ENCODE measurements around the gene VPS13C.
"Not testable (repeated sequence)": the region's sequence is repeated elsewhere in the genome, so short reads cannot be mapped to it uniquely, and the experiment has no call there.

VPS13C gene

DNA sequence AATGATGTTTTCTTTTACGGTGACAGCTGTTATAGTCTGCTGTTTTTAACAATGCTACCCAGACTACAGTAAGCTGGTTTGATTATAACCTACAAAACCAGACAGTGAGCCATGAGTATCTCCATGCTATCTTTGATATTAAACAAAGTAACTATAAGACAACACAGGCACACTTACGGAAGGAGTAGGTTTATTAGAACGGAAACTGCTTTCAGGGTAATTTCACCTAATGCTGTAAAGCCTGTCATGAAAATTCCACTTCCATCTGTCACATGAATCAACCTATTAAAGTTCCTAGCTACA is 33.0 kb downstream of the VPS13C start:
- no peak for DNase-seq

DNA sequence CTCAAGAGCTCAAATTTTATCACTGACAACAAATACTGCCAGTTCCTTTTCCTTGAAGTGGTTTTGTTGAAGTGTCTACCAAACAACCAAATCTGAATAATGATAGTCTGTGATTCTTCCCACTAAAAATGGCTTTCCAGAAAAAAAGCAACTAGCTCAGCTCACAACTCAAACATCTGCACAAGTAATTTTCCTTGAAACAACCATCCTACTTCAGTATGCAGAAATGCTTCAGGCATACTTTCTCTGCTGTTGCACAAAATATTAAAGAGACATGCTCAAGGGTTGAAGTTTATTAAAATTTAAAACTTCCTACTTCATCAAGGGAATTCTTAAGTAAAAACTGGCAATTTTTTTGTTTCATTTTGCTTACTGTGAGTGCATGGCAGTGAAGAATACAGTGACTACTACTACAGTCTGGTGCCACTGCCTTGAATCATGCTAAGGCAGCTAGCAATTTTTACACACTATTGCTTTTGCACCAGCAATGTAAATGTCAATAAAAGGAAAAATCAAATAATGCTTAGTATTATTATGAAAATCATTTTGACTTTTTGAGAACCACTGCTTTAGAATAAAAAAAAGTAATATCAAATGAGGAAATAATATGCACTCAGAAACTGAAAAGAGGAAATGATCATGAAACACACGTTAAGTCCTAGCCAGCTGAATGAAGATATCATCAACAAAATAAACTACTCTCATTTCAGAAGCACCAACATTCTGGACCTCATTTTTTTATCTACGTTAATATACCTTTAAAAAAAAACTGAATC is 33.6 kb downstream of the VPS13C start:
- DNase-seq: peak; percentile 49

DNA sequence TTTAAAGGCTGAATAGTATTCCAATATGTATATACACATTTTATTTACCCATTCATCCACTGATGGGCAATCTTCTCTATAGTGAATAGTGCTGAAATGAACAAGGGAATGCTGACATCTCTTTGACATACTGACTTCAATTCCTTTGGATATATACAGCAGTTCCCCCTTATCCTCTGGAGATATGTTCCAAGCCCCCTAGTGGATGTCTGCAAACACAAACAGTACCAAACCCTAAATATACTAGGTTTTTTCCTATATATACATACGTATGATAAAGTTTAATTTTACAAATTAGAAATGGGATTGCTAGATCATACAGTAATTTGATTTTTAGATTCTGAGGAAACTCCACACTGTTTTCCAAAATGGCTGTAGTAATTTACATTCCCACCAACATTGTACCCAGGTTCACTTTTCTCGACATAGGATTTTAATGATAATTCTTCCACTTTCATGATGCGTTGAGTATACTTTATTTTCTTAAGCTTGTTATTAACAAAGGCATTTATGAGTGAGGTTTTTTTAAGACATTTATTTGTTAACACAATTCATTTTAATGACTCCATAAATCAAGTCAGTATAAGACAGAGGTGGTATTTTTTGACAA is 38.2 kb downstream of the VPS13C start:
- DNase-seq: peak; percentile 29

GRCh38 chr15:62020576-62021160 is 39.6 kb downstream of the VPS13C start:
- DNase-seq: no peak

- DNase-seq: not testable (repeated sequence)
Observed at GRCh38 chr15:62005354-62005753, 54.9 kb downstream of the VPS13C start.

DNA sequence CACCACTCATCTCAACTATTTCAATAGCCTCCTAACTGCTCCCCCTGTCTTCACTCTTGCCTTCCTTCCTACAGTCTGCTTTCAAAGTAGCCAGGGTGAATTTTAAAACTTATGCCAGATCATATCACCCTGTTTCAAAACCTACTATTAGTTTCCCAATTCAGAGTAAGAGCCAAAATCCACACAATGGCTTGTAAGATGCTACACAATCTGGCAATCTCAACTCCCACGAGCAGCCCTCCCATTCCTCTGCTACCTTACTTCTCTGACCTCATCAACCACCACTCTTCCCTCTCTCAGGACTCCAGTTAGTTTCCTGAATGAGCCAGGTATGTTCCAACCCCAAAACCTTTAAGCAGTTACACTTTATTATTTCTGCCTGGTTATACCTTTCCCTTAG is 62.5 kb downstream of the VPS13C start:
- DNase-seq: no peak

- no peak for DNase-seq
Observed at GRCh38 chr15:61996056-61996635, 64.1 kb downstream of the VPS13C start.

GRCh38 chr15:61994216-61994615 is 66.0 kb downstream of the VPS13C start:
- no peak for DNase-seq

- DNase-seq: no peak
Observed at GRCh38 chr15:61992518-61992917, 67.7 kb downstream of the VPS13C start.

DNA sequence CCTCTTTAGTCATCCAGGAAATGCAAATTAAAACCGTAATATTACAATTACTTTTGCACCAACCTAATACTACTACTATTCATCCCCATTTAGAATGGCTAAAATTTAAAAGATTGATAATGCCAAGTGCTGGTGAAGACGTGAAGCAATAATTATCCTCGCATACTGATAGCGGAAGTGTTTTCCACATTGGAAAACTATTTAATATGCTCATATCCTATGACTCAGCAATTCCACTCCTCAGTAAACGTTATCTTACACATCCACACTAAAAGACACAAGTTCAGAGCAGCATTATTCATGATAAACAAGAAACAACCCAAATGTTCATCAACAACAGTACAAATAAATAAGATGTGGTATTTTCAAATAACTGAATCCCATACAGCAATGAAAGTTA is 70.6 kb downstream of the VPS13C start:
- DNase-seq: no peak

DNA sequence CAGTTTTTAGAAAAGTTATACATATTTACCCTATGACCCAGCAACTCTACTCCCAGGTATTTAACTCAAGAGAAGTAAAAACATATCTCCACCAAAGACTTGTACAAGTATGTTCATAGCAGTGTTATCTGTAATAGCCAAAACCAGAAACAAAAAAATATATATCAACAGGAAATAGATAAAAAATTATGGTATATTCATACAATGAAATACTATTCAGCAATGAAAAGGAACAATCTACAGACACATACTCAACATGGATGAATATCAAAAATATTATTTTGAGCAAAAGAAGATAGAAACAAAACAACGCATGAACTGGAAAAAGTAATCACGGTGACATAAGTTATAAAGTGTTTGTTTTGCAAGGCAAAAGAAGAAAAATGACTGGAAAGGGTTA is 72.4 kb downstream of the VPS13C start:
- DNase-seq: no peak

DNA sequence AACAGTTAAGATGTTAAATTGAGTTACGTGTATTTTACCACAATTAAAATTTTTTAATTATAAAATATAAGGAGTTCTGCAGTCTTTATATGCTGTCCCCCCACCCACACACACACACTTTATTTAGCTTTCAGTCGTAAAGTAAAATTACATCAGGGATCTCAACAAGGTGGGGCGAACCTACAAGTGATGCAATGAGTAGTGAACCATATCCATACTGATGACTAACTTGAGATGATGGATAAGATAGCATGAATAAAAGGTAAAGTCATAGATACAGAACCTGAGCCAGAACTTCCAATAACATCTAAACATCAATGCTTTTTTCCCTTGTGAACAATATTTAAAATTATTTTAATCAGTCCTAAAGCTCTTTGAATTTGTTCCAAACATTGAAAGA is 77.2 kb downstream of the VPS13C start:
- DNase-seq: no peak

DNA sequence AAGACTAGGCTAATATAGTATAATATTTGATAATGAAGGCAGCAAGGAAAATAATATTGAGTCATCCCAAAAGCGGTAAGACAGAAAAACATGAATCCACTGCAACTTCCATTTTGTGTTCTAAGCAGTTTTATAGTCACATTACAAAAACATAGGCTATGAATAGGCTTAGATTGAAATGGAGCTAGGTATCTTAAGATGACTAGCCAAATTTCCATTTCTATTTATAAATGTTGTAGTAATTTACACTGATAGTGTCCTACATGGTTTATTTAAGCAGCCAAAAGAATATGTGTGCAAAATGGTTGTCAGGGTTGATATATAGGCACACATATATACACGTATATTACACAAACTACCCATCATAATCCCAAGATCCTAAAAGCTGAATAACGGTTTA is 82.0 kb downstream of the VPS13C start:
- no peak for DNase-seq

- DNase-seq: no peak
Observed at GRCh38 chr15:61974759-61975158, 85.5 kb downstream of the VPS13C start.

- DNase-seq: no peak
Observed at GRCh38 chr15:61974118-61974517, 86.1 kb downstream of the VPS13C start.

GRCh38 chr15:61951949-61952348 is 108.3 kb downstream of the VPS13C start:
- DNase-seq: no peak

DNA sequence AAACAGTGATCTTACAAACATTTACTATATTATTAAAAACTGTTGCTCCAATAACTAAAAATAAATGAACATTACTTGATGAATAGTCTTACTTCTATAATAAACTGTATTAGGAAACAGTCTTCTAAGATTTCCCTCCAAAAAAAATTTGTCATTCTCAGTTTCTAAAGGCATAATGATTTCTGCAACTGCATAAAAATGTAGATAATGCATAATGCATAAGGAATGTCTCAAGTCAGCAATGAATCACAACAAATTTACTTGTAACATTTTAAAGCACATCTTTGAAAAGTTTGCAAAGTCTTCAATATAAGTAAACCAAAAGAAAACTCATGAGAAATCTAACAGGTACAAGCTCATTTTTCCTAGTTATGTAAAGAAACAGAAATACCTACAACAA is 113.5 kb downstream of the VPS13C start:
- DNase-seq: no peak

GRCh38 chr15:61943992-61944391 is 116.3 kb downstream of the VPS13C start:
- DNase-seq: no peak

DNA sequence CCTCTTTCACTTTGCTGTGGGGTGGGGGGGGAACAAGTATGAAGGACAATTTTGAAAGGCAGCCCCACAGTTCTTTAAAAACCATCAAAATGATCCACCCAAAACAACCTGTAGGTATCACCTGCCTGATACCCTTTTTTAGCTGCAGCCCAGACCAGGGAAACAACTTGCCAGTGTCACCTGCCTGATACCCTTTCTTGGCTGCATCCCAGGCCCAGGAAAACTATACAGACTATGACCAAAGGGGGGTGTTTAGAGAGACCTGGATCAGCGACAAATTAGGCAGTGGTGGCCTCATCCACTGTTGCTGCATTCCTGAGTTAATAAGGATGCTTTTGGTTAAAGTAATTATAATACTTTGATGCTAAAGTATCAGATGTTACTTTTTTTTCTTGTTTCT is 122.0 kb downstream of the VPS13C start:
- no peak for DNase-seq

DNA sequence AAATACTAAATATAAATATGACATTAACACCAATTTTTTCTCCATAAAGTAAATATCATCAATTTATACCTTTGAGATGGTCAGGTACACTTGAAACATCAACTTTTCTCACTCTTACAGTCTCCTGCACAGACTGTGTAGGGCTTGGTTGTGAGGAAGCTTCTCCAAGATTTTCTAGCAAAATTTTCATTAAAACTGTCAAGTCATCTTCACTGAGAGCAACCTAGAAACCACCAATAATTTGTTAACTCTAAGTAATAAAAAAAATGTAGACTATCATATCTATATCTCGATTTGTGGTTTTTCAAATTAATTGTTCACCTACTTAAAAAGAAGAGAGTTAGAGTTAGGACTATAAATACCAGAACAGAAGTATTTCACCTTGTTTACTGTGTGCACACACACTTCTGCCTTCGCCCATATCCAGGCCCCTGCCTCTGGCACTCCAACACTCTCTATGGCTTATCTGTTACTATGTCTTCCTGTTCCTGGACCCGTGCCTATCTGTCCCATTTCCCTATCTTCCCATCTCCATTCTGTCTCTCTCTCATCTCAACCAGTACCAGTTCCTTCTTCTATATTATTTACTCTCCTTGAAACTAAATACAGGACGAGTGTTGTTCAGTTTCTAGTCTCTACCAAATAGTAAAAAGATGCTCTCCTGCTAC is 123.6 kb downstream of the VPS13C start:
- DNase-seq: no peak

DNA sequence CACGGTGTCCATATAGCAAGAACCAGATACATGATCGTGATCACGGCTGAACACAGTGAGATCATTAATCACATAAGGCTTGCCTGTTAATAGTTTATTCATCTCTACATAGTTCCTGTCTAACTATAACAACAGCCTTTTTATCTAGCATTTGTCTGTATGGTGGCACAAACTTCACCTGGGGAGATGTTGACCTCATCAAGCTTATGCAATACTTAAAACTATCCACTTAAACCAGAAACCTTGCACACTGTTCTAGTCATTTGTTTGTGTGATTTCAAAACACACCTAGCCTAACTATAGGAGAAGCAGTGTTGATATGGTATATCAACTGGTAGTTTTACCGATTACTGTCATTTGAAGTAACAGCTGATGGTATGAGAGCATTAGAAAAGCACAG is 124.8 kb downstream of the VPS13C start:
- DNase-seq: no peak

GRCh38 chr15:61929452-61929851 is 130.8 kb downstream of the VPS13C start:
- DNase-seq: no peak

DNA sequence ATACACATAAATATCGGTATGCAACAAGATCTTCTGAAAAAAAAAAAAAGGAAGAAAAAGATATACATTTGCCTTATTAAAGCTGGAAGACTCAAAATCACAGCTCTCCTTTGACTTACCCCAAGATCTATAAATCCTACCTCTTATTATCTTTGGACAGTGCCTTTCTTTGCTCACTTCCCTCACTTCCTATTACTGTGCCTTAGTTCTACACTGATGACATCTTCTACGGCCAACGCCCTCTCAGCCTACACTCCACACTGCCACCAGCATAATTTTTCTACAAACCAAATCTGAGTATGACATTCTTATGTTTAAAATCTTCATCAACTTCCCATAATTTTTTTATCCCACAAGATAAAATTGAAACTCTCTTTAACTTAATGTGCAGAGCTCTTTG is 137.1 kb downstream of the VPS13C start:
- DNase-seq: no peak

GRCh38 chr15:61921093-61921492 is 139.2 kb downstream of the VPS13C start:
- no peak for DNase-seq
